PC-3 (cell line): ENCODE results near the gene GLIPR2. TPM values are rescaled to one million over a fixed set of nuclear protein-coding genes. Genes with fewer than 3 reads are reported as not detected.

Source experiments
- ATAC-seq: fragments of 200-7000 bp; cut with Tn5 transposase; 2 replicates; pipeline ENCODE4 v1.9.1; 2020; ENCODE audit warnings: mild to moderate bottlenecking, moderate library complexity
- BruUV-seq: library from RNA; stranded (reverse); fragments of 400-500 nt; replicated peaks from 2 replicates; lab custom pipeline; 2021; lab: Mats Ljungman, UMichigan
- CTCF ChIA-PET: fragments of 300-600 bp; sonication (Branson Sonifier 250); formaldehyde crosslinking; loops from one replicate; lab custom pipeline; 2022; ENCODE audit warnings: antibody characterized with exemption; lab: Charles Lee
- POLR2A ChIA-PET: fragments of 300-600 bp; sonication (Branson Sonifier 250); formaldehyde crosslinking; loops from one replicate; lab custom pipeline; 2022; ENCODE audit warnings: antibody characterized with exemption; ENCODE audit not compliant: unreplicated experiment; lab: Charles Lee
- DNase-seq: peaks from one replicate; pipeline ENCODE4 v3.0.0-alpha.2; 2015
- H2AFZ ChIP-seq: fragments of 300-600 bp; sonication (generic); 2 replicates; pipeline ENCODE4 v1.6.0; 2016; ENCODE audit warnings: antibody characterized with exemption, low read length
- H3F3A ChIP-seq: fragments of 300-600 bp; sonication (generic); one replicate; pipeline ENCODE4 v1.6.0; 2017; ENCODE audit warnings: antibody characterized with exemption, low read length, control low read depth, mild to moderate bottlenecking; ENCODE audit not compliant: unreplicated experiment
- H3K27ac ChIP-seq: fragments of 300-600 bp; sonication (generic); 2 replicates; pipeline ENCODE4 v1.5.1; 2016; ENCODE audit warnings: mild to moderate bottlenecking, low read length
- H3K27me3 ChIP-seq: fragments of 300-600 bp; sonication (generic); 2 replicates; pipeline ENCODE4 v1.6.1; 2016; ENCODE audit warnings: low read length, mixed read lengths
- H3K36me3 ChIP-seq: fragments of 300-600 bp; sonication (generic); 2 replicates; pipeline ENCODE4 v1.6.1; 2016; ENCODE audit warnings: low read depth, mixed run types, low read length, mixed read lengths
- H3K4me1 ChIP-seq: fragments of 300-600 bp; sonication (generic); 2 replicates; pipeline ENCODE4 v1.5.1; 2016; ENCODE audit warnings: low read length; ENCODE audit not compliant: insufficient read depth
- H3K4me2 ChIP-seq: fragments of 300-600 bp; sonication (generic); 2 replicates; pipeline ENCODE4 v1.6.0; 2016; ENCODE audit warnings: low read length
- H3K4me3 ChIP-seq: fragments of 300-600 bp; sonication (generic); 2 replicates; pipeline ENCODE4 v1.5.1; 2016; ENCODE audit warnings: mild to moderate bottlenecking, low read length, mixed read lengths
- H3K79me2 ChIP-seq: fragments of 300-600 bp; sonication (generic); 2 replicates; pipeline ENCODE4 v1.6.1; 2017; ENCODE audit warnings: low read length, mixed read lengths
- H3K9ac ChIP-seq: fragments of 300-600 bp; sonication (generic); 2 replicates; pipeline ENCODE4 v1.6.0; 2016; ENCODE audit warnings: mild to moderate bottlenecking, low read length
- H3K9me2 ChIP-seq: fragments of 300-600 bp; sonication (generic); replicated peaks from 2 replicates; pipeline ENCODE4 v1.6.1; 2016; ENCODE audit warnings: mixed run types, low read length, mixed read lengths
- H3K9me3 ChIP-seq: fragments of 300-600 bp; sonication (generic); 2 replicates; pipeline ENCODE4 v1.6.1; 2016; ENCODE audit warnings: low read length, mixed read lengths
- H4K20me1 ChIP-seq: fragments of 300-600 bp; sonication (generic); 2 replicates; pipeline ENCODE4 v1.6.1; 2016; ENCODE audit warnings: low read length, mixed read lengths
- EZH2 ChIP-seq: fragments of 300-600 bp; sonication (generic); IDR thresholded peaks from one replicate; pipeline ENCODE4 v1.6.1; 2017; ENCODE audit warnings: antibody characterized with exemption, mild to moderate bottlenecking, low read length; ENCODE audit not compliant: unreplicated experiment
- EZH2phosphoT487 ChIP-seq: fragments of 300-600 bp; sonication (generic); IDR thresholded peaks from 2 replicates; pipeline ENCODE4 v1.6.1; 2018; ENCODE audit warnings: mild to moderate bottlenecking, antibody characterized with exemption, low read length, borderline replicate concordance
- intact Hi-C: fragments of 100-400 bp; cut with micrococcal nuclease; formaldehyde crosslinking; loops from 2 replicates; pipeline ENCODE4 v1.9.0; 2023
- total RNA-seq: library from RNA; depleted of rRNA; stranded (reverse); fragments of >200 nt; gene quantifications from 2 replicates; pipeline ENCODE4 v1.2.3, GENCODE V29; 2014
- TF ChIP-seq, protein P1 (sequence below): fragments of 300-600 bp; sonication (generic); conservative IDR thresholded peaks from 2 replicates; pipeline ENCODE4 v1.5.1; 2017; ENCODE audit warnings: antibody characterized with exemption, low read depth, mild to moderate bottlenecking, low read length

Gene GLIPR2
- total RNA-seq, 1 experiment from 2014 or later: 6.7 TPM

- Histone ChIP-seq H3K9me3 (no peaks in the 10 kb centered on the region), H3K4me2 (peak overlapping the region; percentile 94), H3K4me1 (peaks cover 17% of the 10 kb centered on the region), H3K36me3 (peaks cover 3% of the 10 kb centered on the region; the same call in 1 of the 2 replicates), H3K9me2 (no peaks in the 10 kb centered on the region), H3K9ac (peak overlapping the region; percentile 99), H3K27me3 (no peaks in the 10 kb centered on the region), H3F3A (no peaks in the 10 kb centered on the region), H3K27ac (no peak overlapping the region), H3K79me2 (peaks cover 55% of the 10 kb centered on the region), H4K20me1 (peaks cover 32% of the 10 kb centered on the region), H2AFZ (no peak overlapping the region), H3K4me3 (peak overlapping the region; percentile 96)
- ChIA-PET CTCF (no interaction called here), POLR2A (no interaction called here)
- no peak for ATAC-seq
- intact Hi-C loops: no loop called here
- BruUV-seq: no TSS peak
- TF ChIP-seq, protein P1, sequence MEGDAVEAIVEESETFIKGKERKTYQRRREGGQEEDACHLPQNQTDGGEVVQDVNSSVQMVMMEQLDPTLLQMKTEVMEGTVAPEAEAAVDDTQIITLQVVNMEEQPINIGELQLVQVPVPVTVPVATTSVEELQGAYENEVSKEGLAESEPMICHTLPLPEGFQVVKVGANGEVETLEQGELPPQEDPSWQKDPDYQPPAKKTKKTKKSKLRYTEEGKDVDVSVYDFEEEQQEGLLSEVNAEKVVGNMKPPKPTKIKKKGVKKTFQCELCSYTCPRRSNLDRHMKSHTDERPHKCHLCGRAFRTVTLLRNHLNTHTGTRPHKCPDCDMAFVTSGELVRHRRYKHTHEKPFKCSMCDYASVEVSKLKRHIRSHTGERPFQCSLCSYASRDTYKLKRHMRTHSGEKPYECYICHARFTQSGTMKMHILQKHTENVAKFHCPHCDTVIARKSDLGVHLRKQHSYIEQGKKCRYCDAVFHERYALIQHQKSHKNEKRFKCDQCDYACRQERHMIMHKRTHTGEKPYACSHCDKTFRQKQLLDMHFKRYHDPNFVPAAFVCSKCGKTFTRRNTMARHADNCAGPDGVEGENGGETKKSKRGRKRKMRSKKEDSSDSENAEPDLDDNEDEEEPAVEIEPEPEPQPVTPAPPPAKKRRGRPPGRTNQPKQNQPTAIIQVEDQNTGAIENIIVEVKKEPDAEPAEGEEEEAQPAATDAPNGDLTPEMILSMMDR: no peak
- no peak for TF ChIP-seq EZH2phosphoT487
- TF ChIP-seq EZH2: no peak
- DNase-seq: no peak
These were observed 55.2 kb downstream of the GLIPR2 start for GRCh38 chr9:36191686-36192085.

DNA sequence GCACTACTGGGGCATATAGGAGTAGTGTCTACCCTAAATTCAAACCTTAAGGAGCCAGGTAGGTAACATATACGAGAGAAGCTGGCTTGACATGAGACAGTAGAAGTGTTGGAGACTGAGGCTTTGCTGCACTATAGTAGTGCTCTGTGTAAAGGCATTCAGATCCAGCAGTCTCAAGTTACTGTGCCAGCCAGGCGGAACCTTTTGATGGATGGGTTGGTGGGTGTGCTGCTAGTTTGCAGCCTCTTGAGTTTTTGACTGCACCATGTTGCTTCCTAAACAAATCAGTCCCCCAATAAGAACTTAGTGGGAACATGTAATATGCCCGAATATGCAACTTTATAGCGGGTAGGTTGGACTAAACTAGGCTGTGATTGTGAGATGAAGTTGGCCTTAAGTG is 55.7 kb downstream of the GLIPR2 start:
- intact Hi-C loops: no loop called here
- H3K9me2 ChIP-seq: no peaks in the 10 kb centered on the region
- BruUV-seq: no TSS peak
- no peak overlapping the region for H3K27ac ChIP-seq
- TF ChIP-seq, protein P1: no peak
- TF ChIP-seq EZH2 (no peak), EZH2phosphoT487 (no peak)
- peak overlapping the region; percentile 96 for H3K4me3 ChIP-seq
- H3K9me3 ChIP-seq: no peaks in the 10 kb centered on the region
- ATAC-seq (no peak; the same call in 1 of the 2 replicates), DNase-seq (peak; percentile 40)
- no peaks in the 10 kb centered on the region for H3K27me3 ChIP-seq
- no peak overlapping the region for H2AFZ ChIP-seq
- peaks cover 3% of the 10 kb centered on the region; the same call in 1 of the 2 replicates for H3K36me3 ChIP-seq
- ChIA-PET POLR2A (no interaction called here), CTCF (no interaction called here)
- H3K79me2 ChIP-seq: peaks cover 60% of the 10 kb centered on the region
- H3K4me2 ChIP-seq: peak overlapping the region; percentile 94
- H4K20me1 ChIP-seq: peaks cover 32% of the 10 kb centered on the region
- peaks cover 17% of the 10 kb centered on the region for H3K4me1 ChIP-seq
- H3F3A ChIP-seq: no peaks in the 10 kb centered on the region
- peak overlapping the region; percentile 99 for H3K9ac ChIP-seq

DNA sequence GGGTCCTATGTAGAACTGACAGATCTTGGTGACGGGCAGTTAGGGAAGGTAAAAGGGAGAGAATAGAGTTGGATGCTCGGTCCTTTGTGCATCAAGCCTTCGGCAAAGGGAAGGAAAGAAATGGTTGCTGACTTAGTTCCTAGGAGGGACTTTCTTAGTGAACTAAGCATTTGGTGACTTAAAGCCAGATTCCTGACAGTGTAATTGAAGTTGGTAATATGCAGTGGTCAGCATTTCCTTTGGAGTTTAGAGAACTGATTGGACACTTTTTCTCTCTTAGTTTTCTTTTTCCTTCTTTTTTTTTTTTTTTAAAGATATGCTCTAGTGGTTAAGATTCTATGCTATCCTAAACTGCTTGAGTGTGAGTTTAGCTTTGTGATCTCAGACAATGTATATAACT is 56.5 kb downstream of the GLIPR2 start:
- DNase-seq (no peak), ATAC-seq (no peak)
- intact Hi-C loops: no loop called here
- CTCF ChIA-PET: interaction anchor here (0.5 kb wide), 1 partner anchor 28 kb away, joined by 7 read pairs; no protein-coding TSS in a partner anchor
- Histone ChIP-seq H3K9ac (peak overlapping the region; percentile 99; the same call in 1 of the 2 replicates), H4K20me1 (peaks cover 32% of the 10 kb centered on the region), H3K9me3 (no peaks in the 10 kb centered on the region), H3K79me2 (peaks cover 65% of the 10 kb centered on the region), H3K27ac (no peak overlapping the region), H3F3A (no peaks in the 10 kb centered on the region), H3K27me3 (no peaks in the 10 kb centered on the region), H3K4me2 (peak overlapping the region; percentile 94), H2AFZ (no peak overlapping the region), H3K4me3 (peak overlapping the region; percentile 96), H3K4me1 (peaks cover 17% of the 10 kb centered on the region), H3K36me3 (peaks cover 8% of the 10 kb centered on the region; the same call in 1 of the 2 replicates), H3K9me2 (no peaks in the 10 kb centered on the region)
- TF ChIP-seq EZH2phosphoT487 (no peak), EZH2 (no peak)
- TF ChIP-seq, protein P1: no peak
- POLR2A ChIA-PET: no interaction called here
- no TSS peak for BruUV-seq
